GM12891 (cell line): Measurements from ENCODE around the gene ZMIZ1.

Experiments
- PAX5 ChIP-seq: IDR thresholded peaks from 2 replicates; pipeline ENCODE4 v1.6.1; 2011; ENCODE audit warnings: low read length, moderate library complexity, mild to moderate bottlenecking; ENCODE audit not compliant: insufficient read depth, severe bottlenecking
- POLR2A ChIP-seq: IDR thresholded peaks from 2 replicates; pipeline ENCODE4 v1.6.1; 2011; ENCODE audit warnings: low read depth, low read length, control low read depth
- POLR2AphosphoS5 ChIP-seq: IDR thresholded peaks from 2 replicates; pipeline ENCODE4 v1.6.1; 2011; ENCODE audit warnings: low read depth, low read length, control low read depth
- POU2F2 ChIP-seq: IDR thresholded peaks from 2 replicates; pipeline ENCODE4 v1.6.1; 2011; ENCODE audit warnings: low read depth, mild to moderate bottlenecking, control low read depth, low read length, moderate library complexity
- SPI1 ChIP-seq: IDR thresholded peaks from 2 replicates; pipeline ENCODE4 v1.6.1; 2011; ENCODE audit warnings: low read depth, low read length, control low read depth
- TAF1 ChIP-seq: IDR thresholded peaks from 2 replicates; pipeline ENCODE4 v1.6.1; 2011; ENCODE audit warnings: low read depth, low read length, control low read depth

DNA sequence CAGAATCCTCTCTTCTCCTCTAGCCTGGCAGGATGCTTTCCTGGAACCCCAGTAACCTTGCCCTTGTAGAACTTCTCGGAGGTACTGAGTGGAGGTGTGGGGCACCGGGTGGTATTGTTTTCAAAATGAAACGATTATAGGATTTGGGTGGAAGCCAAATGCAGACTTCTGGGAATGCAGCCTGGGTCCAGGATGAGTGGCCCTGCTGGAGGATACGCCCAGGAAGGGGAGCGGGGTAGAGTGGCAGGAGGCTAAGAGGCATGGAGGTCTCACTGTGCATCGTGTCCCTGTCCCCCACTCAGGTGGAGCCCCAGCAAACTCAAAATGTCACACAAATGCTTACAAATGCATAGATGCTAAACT lies 169.4 kb downstream of the ZMIZ1 start:
- TF ChIP-seq POLR2A, result no peak
- no peak for TF ChIP-seq TAF1
- no peak for TF ChIP-seq POLR2AphosphoS5
- TF ChIP-seq POU2F2, result no peak
- no peak for TF ChIP-seq PAX5
- TF ChIP-seq SPI1, result no peak
